GM18498 (cell line): Measurements from ENCODE around the gene HIC2.
"Not testable (repeated sequence)": the region's sequence is repeated elsewhere in the genome, so short reads cannot be mapped to it uniquely, and the experiment has no call there.

ENCODE experiments used
- ATAC-seq: cut with Tn5 transposase; IDR thresholded peaks from one replicate; pipeline ENCODE4 v1.9.1; 2021; ENCODE audit warnings: mild to moderate bottlenecking, moderate library complexity; ENCODE audit not compliant: unreplicated experiment

The HIC2 gene

GRCh38 chr22:21417227-21417746 is at the start of gene HIC2:
HIC2 (plus strand) TSS chr22:21417371; CDS start chr22:21442832, 25,461 bp downstream.
- peak; percentile 83 for ATAC-seq

DNA sequence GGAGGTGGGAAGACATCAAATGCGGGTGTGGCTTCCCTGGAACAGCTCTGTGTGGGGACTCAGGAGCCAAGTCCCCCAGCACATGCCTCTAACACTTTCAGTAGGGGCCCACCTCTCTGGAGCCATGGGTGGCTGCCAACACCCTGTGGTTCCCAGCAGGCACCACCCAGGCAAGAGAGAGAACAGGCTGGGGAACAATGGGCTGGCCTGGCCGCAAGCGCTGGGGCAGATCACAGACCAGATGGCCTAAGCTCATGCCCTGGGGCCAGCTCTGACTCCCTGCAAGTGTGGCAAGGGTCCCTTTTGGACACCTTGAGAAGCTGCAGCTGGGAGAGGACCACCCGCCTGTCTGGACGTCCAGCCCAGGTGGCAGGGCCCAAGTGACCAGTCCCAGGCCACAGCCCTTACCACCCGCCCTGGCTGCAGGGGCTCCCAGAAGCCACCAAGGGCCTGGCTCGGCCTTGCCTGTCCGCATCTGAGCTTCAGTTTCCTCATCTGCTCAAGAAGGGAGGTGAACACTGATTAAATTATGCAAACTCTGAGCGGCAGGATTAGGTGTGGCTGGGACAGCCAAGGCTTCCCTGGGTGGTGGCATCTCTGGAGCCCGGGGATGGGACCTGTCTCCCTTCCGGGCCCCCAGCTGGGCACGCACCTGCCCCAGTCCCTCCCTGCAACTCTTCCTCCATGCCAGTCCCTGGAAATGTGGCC is 48.4 kb upstream of the HIC2 start:
- not testable (repeated sequence) for ATAC-seq

DNA sequence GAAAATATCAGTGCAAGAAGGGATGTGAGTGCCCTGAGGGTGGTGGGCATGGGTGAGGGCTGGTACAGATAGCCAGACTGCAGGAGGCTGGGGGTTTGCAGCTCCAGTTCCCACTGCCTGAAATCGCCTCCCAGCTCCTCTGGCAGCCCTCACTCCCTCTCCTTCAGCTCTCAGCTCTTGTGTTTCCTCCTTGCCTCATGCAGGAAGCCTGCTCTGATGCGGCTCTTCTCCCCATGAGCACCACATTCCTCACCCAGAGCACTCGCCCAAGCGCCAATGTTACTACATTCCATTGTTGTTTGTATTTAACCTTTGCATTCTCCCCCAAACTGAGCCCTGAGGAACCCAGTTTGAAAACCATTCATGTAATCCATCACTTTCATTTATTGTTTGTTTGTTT is 41.3 kb upstream of the HIC2 start:
- not testable (repeated sequence) for ATAC-seq

GRCh38 chr22:21383701-21384467 is 33.3 kb upstream of the HIC2 start, which contains the start of gene RIMBP3B:
RIMBP3B (plus strand) TSS chr22:21383751; CDS start chr22:21383859, 108 bp downstream.
- ATAC-seq, result peak; percentile 79

GRCh38 chr22:21384468-21385357 is 32.5 kb upstream of the HIC2 start:
- peak; percentile 36 for ATAC-seq

- not testable (repeated sequence) for ATAC-seq
Measured at GRCh38 chr22:21389480-21389879, 27.7 kb upstream of the HIC2 start.

GRCh38 chr22:21390013-21390412 is 27.2 kb upstream of the HIC2 start:
- ATAC-seq, result not testable (repeated sequence)

DNA sequence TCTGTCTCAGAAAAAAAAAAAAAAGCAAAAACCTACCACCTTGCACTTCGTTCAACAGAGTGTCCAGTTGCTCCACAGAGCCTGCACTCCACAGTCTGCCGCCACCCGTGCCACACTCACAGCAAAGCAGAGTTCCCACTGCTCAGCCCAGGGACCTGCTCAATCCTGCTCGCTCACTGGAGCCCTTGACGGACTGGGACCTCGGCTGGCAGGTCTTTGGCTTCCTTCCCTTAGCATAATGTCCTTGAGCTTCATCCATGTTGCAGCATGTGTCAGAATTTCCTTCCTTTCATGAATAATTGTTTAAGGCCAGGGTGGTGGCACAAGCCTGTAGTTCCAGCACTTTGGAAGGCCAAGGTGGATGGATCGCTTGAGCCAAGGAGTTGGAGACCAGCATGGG is 22.6 kb upstream of the HIC2 start:
- ATAC-seq, result not testable (repeated sequence)

DNA sequence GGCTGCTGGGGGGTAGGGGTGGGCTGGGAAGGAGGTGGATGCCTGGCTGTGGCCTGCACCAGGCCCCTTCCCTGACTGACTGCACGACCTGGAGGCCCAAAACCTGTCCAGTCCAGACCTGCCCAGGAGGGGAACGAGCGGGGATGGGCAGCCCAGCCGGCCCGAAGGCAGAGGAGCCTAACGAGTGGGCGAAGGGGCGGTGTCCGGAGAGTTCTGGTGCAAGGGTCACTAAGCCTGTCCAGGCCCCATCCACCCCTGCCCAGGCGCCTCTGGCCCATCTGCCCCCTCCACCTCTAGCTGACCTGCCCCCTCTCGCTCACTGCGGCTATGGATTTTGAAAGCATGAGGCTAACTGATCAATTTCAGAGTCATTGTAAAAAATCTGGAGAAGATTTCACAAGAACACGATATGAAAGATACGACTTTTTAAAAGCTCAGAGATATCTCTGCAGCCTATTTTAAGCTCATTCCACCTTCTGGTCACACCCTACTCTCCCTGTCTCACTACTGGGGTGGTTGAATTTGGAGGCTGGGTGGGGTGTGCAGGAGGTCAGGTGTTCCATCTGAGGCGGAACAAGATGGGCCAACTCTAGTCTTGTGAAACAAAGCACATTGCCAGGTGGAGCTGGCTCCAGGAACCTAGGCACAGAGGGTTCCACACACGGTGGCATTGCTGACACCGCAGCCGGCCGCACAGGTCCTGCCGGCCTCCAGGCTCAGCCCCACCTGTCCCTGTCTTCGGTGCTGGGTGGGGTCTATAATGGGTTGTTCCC is 15.8 kb upstream of the HIC2 start:
- not testable (repeated sequence) for ATAC-seq

- not testable (repeated sequence) for ATAC-seq
Measured at GRCh38 chr22:21402763-21403314, 14.3 kb upstream of the HIC2 start.

- not testable (repeated sequence) for ATAC-seq
Measured at GRCh38 chr22:21407139-21407538, 10.0 kb upstream of the HIC2 start.

DNA sequence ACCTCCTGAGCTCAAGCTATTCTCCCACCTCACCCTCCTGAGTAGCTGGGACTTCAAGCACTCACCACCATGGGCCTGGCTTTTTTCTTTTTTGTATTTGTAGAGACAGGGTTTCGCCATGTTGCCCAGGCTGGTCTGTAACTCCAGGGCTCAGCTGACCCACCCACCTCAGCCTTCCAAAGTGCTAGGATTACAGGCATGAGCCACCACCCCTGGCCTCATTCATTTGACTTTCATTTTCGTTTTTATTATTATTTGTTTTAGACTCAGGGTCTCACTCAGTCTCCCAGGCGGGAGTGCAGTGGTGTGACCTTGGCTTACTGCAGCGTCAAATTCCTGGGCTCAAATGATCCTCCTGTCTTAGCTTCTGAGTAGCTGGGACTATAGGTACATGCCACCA is 9.4 kb upstream of the HIC2 start:
- ATAC-seq, result not testable (repeated sequence)

- not testable (repeated sequence) for ATAC-seq
Measured at GRCh38 chr22:21416375-21416774, 796 bp upstream of the HIC2 start.

DNA sequence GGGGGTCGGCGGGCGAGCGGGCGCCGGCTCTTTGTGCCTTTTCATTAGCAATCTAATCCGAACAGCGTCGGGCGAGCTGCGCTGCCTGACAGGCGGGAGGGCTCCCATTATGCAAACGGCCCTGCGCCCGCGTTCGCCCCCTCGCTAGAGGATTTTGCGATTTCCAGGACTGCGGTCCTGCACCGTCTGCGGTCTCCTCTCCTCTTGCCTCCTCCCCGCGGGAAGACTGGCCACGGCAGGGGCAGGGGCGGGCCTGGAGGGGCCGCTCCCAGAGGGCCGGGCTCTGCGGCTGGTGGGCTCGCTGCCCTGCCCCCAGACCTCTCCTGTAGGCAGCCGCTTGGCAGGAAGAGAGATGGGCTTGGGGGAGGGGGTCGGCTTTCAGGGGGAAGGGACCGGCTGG is 682 bp downstream of the HIC2 start:
- ATAC-seq, result peak; percentile 7

DNA sequence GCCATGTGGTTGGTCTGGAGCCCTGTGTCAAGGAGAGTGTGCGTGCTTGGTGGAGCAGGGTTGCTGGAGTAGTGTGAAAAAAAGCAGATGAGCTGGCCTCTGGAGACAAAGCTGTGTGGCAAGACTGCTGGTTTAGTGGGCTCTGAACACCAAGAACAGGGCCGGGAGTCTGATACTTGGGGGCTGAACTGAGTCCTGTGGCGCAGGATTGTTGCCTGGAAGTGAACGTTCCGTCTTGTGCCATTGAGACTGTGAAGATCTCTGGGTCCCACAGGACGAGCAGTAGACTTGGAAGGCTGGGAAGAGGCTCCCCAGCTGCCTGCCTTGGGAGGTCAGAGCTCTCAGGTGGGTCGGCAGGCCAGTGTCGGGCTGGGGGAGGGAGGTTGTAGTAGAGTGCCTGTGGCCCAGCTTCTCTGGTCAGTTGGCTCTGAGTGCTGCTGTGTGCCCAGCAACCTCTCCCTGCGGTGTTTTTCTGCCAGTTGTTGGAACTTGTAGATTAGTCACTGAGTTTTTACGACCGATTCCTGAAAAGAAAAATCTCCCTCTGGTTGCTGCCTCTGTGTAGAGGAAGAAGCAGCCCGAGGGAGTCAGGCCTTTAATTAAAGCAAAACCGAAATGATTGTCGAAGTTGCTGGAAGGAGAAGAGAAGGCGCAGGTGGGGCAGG is 1.9 kb downstream of the HIC2 start:
- ATAC-seq, result not testable (repeated sequence)

- ATAC-seq, result not testable (repeated sequence)
Measured at GRCh38 chr22:21420180-21420763, 3.1 kb downstream of the HIC2 start.

DNA sequence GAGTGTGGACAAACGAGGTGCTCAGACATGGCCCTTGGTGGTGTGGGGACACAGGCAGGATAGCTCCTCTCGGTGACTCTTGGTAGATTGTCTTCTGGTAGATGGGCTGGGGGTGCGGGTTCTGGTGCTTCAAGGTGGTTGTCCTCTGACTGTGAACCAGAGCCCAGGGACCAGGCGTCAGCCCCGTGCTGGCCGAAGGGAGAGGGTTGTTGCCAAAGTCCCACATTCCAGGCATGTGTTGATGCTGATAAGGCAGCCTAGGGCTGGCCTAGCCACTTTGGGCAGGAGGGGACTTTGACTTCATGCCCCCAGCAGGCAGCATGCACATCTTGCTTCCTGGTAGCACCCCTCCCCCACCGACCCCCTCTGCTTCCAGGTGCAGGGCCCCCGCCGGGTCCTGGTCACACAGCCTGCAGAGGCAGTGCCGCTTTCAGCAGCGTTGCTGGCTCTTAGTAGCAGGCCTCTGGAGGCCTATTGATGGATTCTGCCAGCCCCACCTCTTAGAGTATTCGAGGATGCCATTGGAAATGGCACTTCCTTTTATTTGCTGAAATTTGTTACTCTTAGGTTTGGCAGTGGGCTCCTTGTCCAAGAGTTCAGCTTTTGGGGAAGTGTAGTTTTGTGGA is 7.0 kb downstream of the HIC2 start:
- not testable (repeated sequence) for ATAC-seq
